ENCODE data around the gene FGF23.

- TF ChIP-seq CTCF (conservative IDR thresholded peaks at IDR 0.05 in 1 of 2, IDR thresholded peaks at IDR 0.05 in 1 of 2; ENCODE audit: low read depth in 1 of 2, low read length in 2 of 2) (no peak), EZH2 (IDR thresholded peaks at IDR 0.05; ENCODE audit: low read length, missing control alignments) (no peak)
Measured at GRCh38 chr12:4320853-4321701, 58.4 kb downstream of the FGF23 start, which contains the start of gene TIGAR.

All from fibroblast of lung (primary cell).